ENCODE results near the gene CARD16.
"Not testable (repeated sequence)": the region's sequence is repeated elsewhere in the genome, so short reads cannot be mapped to it uniquely, and the experiment has no call there.

Gene CARD16

DNA sequence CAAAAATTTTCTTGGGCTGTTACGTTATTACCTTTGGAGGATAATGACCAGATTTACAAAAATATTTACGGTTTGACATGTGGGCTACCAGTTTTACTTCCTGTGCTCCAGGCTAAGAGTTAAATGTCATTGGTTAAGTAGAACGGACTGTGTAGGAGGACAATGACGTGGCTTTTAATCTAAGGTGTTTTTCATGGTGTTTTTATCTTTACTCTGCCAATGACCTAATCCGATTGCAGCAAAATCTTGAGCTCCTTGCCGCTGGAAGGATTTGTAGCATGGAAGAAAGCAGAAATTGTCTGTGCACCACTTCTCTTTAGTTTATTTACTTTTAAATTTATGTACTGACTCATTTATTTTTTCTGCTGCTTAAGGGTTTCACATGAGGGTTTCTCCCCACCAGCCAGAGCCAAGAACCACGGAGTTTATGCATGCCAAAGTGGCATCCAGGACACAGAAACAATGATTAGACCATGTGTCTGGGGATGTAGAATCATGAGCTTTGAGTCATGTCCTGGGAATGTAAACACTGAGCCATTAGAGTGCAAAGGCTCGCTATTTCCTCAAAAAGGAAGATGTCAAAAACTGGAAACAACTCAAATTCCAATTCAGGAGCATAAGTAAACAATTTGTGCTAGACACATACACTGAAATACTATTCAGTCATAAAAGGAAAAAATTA is 1.9 kb upstream of the CARD16 start:
- DNase-seq = no peak

GRCh38 chr11:105045676-105046296 is 651 bp upstream of the CARD16 start:
- DNase-seq = no peak

DNA sequence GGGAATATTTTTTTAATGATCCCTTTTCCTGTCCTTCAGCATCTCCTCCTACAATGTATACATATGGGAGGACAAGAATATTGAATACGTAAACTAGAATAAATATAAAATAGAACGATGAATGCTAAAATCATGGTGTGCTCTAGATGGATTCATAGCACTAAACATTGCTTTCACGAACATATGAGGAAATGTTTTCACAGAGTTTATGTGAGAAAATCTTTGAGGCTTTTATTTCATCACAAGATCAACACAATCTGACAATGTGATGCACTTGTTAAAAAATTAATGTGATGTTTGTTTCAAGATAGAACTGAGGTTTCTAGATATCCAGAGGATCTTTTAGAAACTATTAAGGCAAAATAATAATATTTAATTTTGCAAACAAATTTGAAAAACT is 3.0 kb downstream of the CARD16 start:
- DNase-seq = no peak

DNA sequence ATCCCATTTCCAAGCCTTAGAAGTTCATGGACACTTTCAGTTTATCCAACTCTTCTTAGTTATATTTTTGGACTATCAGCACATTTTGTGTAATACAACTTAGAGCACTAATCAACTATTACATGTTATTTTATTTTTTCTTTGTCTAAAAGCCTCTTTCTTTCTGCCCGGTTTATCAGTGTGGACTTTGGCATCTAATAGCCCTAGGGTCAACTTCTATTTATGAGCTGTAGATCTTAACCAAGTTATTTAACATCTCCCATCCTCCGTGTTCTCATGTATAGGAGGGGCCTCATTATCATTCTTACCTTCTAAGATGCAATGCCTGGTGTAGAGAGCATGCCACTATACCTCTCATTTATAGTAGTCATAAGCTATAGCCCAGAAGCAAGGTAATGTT is 4.4 kb downstream of the CARD16 start:
- DNase-seq = no peak

- DNase-seq = no peak
Observed at GRCh38 chr11:105034813-105035620, 10.1 kb downstream of the CARD16 start, which contains the start of gene CASP1. CASP1 (minus strand) TSS chr11:105035144; CDS start chr11:105035113, 31 bp downstream.

DNA sequence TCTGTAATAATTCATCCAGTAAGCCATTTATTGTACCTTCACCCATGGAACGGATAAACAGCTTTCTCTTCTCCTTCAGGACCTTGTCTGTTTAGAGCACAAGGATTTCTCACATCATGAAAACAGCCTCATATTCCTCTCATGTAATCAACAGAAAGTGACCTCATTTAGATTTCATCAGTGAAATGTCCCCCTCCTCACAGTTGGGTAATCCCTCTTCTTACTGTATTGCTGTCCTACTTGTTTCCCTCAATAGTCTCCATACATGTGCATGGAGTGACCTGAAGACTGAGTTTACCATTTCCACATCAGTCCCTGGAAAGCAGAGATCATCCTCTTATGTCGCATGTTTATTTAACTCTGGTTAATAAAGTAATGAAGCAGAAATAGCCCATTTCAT is 10.7 kb downstream of the CARD16 start:
- DNase-seq = not testable (repeated sequence)

DNA sequence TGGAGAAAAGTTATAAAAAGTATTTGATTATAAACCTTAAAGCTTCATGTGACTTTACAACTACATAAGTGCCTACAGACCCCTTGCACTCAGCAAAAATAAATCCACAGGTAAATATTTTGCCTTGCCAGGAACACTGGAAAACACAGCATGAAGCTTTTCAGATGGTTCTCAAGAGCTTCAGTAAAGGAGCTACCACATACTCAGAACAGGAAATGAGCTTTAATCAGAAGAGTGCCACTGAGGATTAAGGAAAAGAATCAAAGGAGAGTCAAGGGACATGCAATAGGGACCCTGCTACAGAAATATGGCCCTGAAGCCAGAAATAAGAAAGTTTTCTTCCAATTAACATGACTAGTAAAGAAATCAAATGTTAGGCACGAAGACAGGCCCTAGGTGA is 11.4 kb downstream of the CARD16 start:
- no peak for DNase-seq

DNA sequence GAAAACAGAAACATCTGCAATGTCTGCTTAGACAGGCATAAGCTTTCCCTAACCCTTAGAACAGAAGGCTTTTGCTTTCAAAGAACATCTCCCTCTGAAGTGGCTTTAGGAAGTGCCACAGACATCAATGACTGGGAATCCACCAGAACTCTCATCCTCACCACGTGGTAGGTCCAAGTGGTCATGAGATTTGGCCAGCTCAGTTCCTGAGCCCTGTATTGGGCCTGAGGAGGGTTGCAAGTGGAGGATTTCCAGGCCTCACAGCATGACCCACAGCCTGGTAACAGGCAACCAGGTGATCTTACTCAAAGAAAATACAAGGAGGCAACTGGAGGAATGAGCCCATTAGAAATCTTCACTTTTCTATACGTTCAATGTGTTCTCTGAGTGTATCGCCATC is 11.8 kb downstream of the CARD16 start:
- DNase-seq = no peak

- no peak for DNase-seq
Observed at GRCh38 chr11:105032495-105032894, 12.6 kb downstream of the CARD16 start.

GRCh38 chr11:105027678-105028077 is 17.5 kb downstream of the CARD16 start:
- DNase-seq = no peak

DNA sequence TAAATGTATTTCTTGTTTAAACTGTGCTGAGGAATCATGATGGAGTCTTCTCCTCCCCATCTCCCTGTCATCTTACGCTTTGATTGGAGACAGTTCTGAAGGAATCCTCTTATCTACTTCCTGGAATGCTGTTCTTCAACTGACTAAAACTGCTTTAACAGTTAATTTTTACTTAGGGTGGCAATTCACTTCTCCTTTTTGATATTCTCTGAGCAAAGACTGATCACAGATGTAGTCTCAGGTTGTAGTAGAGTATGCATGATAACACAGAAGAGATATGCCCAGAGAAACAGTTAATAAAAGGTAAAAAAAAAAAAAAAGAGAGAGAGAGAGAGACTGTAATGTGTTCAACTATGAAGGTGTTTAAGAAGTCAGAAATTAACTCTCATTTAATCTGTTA is 20.7 kb downstream of the CARD16 start:
- DNase-seq = no peak

DNA sequence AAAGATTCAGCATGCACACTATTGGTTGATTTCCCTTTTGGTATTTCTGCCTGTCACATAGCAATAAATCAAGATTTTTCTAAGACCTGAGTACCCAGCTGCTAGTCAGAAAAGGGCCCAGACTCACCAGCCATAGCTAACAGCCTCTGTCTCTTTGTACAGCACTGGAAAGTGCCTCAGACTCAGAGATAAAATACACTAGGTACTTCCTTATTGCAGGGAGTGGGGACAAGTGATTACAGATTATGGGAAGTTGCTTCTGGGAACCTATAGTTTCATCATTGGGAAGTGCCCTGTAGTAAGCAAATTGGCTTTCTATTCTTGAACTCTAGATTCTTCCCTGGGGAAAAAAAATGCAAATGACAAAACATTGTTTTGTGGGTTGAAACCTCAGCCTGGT is 22.1 kb downstream of the CARD16 start, which contains the start of gene CASP5:
CASP5 (minus strand) TSS at position 166 of the 400 bp plus-strand sequence; CDS start at position 134, 32 bp downstream.
- DNase-seq = no peak

DNA sequence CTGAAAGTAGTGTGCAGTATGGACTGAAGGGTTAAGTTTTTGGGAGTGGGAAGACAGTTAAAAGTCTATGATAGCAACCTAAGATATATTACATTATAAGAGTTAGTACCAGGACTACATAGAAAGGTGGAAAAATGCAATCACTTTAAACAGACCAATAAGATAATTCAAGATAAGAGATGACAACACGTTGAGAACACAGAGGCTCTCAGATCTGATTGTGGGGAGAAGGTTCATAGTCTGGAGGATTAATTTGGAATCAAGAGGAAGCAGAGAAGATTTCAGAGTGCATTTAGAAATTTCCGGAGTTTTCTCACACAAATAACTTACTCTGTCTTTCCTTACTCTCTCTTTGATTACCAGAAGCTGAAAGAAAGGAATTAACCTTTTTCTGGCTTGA is 22.6 kb downstream of the CARD16 start:
- no peak for DNase-seq

DNA sequence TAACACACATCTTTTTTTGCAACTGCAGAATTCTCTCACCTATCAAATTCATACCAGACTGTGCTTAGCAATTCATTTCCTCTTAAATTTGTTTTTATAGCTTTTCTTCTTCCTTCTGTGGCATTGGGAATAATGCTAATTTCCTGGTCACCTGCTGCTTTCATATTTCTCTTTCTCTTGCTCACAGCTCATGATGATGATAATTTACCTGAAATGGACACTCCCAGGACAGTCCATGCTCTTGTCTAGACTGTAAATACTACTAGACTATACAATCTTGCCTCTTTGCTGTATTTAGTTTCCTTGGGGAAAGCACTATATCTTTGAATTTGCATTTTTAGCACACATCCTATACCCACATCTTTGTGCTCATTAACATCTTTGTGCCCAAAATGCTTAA is 37.7 kb downstream of the CARD16 start:
- no peak for DNase-seq

DNA sequence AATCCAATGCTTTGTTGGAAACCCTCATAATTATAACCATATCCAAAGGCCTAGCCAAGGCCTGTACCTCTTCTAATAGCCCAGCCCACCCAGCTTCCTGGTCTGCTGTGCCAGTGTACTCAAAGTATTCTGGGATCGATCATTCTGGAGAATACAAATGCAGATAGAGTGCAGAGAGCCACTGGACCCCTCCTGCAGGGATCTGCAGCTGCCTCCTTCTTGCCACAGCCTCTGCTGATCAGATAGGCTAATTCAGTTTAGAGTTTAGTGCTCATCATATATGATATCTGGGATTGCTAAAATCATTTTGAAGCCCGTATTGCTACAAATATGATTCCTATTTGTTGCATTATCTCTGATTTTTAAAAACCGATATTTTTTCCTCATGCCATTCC is 39.7 kb downstream of the CARD16 start:
- no peak for DNase-seq

DNA sequence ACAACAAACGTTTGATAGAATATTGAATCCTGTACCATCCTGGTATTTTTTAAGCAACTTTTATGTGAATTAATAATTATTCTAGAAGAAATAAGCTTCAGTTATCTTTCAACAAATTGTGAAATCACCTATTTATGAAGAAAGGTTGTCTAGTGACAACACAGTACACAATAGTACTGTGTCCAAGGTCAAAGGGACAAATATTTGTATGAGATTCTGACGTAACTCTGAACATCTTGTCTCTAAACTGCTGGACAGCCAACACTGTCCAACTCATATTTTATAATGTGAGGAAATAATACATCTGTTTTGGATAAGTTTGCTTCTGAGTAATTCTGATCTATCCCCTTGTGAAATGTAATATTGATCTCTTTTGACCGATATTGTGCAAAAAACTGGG is 41.1 kb downstream of the CARD16 start:
- no peak for DNase-seq

DNA sequence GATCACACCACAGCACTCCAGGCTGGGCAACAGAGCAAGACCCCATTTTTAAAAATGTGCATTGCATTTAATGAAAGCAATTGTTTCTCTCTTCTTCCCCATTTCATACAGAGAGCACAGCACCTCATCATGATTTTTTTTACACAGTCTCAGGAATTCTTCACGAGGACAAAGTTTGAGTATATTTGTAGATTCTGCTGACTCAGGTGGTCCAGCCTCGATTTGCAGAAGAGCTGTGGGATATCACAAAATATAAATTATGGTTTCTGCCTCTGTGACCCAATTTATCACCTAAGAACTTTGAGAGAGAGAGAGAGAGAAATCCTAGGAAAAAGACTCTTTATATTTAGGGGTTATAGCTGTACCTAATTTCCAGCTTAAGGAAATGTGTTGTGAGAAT is 42.0 kb downstream of the CARD16 start:
- no peak for DNase-seq

DNA sequence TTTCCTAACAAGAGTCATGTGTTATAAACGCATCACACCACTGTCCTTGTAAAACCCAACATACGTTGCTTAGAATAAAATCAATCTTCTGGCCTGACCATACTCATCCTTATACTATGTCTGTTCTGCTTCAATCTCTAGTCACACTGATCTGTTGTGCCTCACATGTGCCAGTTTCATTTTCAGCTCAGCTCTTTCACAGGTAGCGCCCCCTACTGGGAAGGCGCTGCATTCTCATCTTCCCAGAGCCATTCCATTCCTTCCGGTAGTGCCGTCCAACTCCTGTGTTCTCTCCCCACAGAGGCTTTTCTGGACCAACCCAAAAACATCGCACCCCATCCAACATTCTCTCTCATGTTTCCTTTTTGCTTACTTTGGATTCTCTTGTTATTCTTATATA is 44.3 kb downstream of the CARD16 start:
- DNase-seq = no peak

DNA sequence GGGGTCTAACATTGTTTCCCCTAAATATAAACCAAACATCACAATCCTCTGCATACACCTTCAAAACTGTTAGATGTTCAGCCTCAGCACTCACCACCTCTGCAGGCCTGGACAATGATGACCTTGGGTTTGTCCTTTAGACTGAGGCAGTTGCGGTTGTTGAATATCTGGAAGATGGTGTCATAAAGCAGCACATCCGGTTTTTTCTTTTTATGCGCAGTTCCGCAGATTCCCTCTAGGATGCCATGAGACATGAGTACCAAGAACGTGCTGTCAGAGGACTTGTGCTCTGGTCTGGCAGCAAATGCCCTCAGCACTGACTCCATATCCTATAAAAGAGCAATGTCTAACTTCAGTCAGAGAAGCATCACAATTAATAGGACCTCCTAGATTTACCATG is 45.0 kb downstream of the CARD16 start:
- no peak for DNase-seq

- no peak for DNase-seq
Observed at GRCh38 chr11:104999721-105000120, 45.4 kb downstream of the CARD16 start.

DNA sequence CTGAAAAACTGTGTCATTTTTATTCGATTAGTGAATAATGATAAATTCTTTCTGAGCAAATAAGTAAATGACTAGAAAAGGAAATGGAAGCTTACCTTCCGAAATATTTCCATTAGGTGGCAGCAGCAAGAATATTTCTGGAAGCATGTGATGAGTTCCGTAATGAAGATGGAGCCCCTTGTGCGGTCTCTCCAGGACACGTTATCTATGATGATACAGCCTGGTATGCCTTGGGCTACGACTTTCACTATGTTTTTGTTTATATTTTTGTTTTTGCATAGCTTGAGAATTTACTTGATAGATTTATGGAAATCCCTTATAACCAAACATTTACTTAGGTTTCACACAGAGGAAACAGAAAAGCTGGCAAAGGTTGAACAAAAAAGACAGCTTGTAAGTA is 47.8 kb downstream of the CARD16 start:
- no peak for DNase-seq

- peak; percentile 88 for DNase-seq
Observed at GRCh38 chr11:104995001-104995408, 50.1 kb downstream of the CARD16 start.

- no peak for DNase-seq
Observed at GRCh38 chr11:104992781-104993180, 52.4 kb downstream of the CARD16 start.

GRCh38 chr11:104991994-104992393 is 53.1 kb downstream of the CARD16 start:
- DNase-seq = no peak
